Caco-2 (cell line): ENCODE data around the gene SNCA. TPM values are rescaled to one million over a fixed set of nuclear protein-coding genes. Genes with fewer than 3 reads are reported as not detected.

ENCODE experiments used
- BruUV-seq: library from RNA; stranded (reverse); fragments of 400-500 nt; replicated peaks from 2 replicates; lab custom pipeline; 2021; lab: Mats Ljungman, UMichigan
- CTCF ChIA-PET: fragments of 300-600 bp; sonication (Branson Sonifier 250); formaldehyde crosslinking; loops from one replicate; lab custom pipeline; 2022; ENCODE audit warnings: antibody characterized with exemption; lab: Charles Lee
- POLR2A ChIA-PET: fragments of 300-600 bp; sonication (Branson Sonifier 250); formaldehyde crosslinking; loops from one replicate; lab custom pipeline; 2022; ENCODE audit warnings: antibody characterized with exemption; lab: Charles Lee
- DNase-seq, 2 experiments: peaks; one replicate each; pipeline versions ENCODE4 v3.0.0 to v3.0.0-alpha.2; 2020 to 2022
- H3K27me3 ChIP-seq: replicated peaks from 2 replicates; pipeline ENCODE4 v1.6.0; 2011; ENCODE audit warnings: low read length; ENCODE audit not compliant: control insufficient read depth, insufficient read depth
- H3K36me3 ChIP-seq: 2 replicates; pipeline ENCODE4 v1.5.1; 2011; ENCODE audit warnings: low read length; ENCODE audit not compliant: control insufficient read depth, insufficient read depth
- H3K4me1 ChIP-seq: fragments of 250-450 bp; sonication (Bioruptor Pico); 2 replicates; pipeline ENCODE4 v1.5.1; 2020; ENCODE audit warnings: mild to moderate bottlenecking
- H3K4me3 ChIP-seq: 2 replicates; pipeline ENCODE4 v1.5.1; 2011; ENCODE audit warnings: low read depth, mild to moderate bottlenecking, control low read depth, low read length
- H3K9me3 ChIP-seq: fragments of 250-450 bp; sonication (Bioruptor Pico); 2 replicates; pipeline ENCODE4 v1.5.1; 2020; ENCODE audit warnings: mild to moderate bottlenecking, moderate library complexity
- H3K27ac Mint-ChIP-seq: one replicate; pipeline ENCODE4 v1.8.0; 2022; ENCODE audit warnings: mixed read lengths; ENCODE audit not compliant: unreplicated experiment
- H3K27me3 Mint-ChIP-seq: one replicate; pipeline ENCODE4 v1.8.0; 2022; ENCODE audit warnings: mixed read lengths; ENCODE audit not compliant: insufficient read depth, unreplicated experiment
- H3K36me3 Mint-ChIP-seq: one replicate; pipeline ENCODE4 v1.8.0; 2022; ENCODE audit warnings: mild to moderate bottlenecking, mixed read lengths; ENCODE audit not compliant: insufficient read depth, unreplicated experiment
- H3K4me1 Mint-ChIP-seq: one replicate; pipeline ENCODE4 v1.8.0; 2022; ENCODE audit warnings: low read depth, mixed read lengths; ENCODE audit not compliant: unreplicated experiment
- H3K4me3 Mint-ChIP-seq: one replicate; pipeline ENCODE4 v1.8.0; 2022; ENCODE audit warnings: mild to moderate bottlenecking, moderate library complexity, mixed read lengths; ENCODE audit not compliant: unreplicated experiment
- H3K9me3 Mint-ChIP-seq: one replicate; pipeline ENCODE4 v1.8.0; 2022; ENCODE audit warnings: mixed read lengths; ENCODE audit not compliant: unreplicated experiment
- intact Hi-C: fragments of 100-400 bp; cut with micrococcal nuclease; formaldehyde crosslinking; loops from one replicate; pipeline ENCODE4 v1.10.0; 2022; ENCODE audit not compliant: unreplicated experiment
- total RNA-seq: library from RNA; stranded (reverse); gene quantifications from 2 replicates; pipeline ENCODE4 v1.2.3, GENCODE V29; 2022
- TF ChIP-seq, protein P1 (sequence below), 2 experiments: fragments of 200-600 bp in 1 of 2; IDR thresholded peaks; 1 replicate in 1 of 2; 2 replicates in 1 of 2; pipeline versions ENCODE4 v1.5.1 to v1.8.0; 2011 to 2022; ENCODE audit warnings: antibody characterized with exemption in 1 of 2, control low read depth in 1 of 2, inconsistent platforms in 1 of 2, low read depth in 1 of 2, low read length in 1 of 2, mild to moderate bottlenecking in 1 of 2, moderate library complexity in 1 of 2; ENCODE audit not compliant: insufficient read depth in 1 of 2, severe bottlenecking in 1 of 2, unreplicated experiment in 1 of 2

The SNCA gene
- total RNA-seq, 1 experiment from 2014 or later, result 8.4 TPM

DNA sequence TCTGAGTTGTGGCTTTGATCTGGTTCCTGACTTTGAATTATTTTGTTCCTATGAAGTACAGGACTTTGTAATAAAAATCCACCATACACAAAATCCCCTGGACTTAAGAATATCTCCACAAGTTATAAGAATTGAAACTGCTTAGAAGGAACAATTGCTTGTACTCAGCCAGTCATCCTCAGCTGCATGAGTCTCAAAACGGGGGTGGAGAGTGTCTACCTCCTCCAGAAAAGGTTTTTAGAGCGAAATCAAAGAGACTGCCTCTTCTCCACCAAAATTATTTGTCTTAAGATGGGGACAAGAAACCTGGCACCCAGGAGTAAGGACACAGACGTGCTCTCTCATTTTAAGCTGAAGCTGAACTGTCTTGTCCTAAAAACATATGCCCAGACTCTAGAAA lies 74.7 kb downstream of the SNCA start:
- Mint-ChIP-seq H3K4me1 (no peaks in the 10 kb centered on the region), H3K4me3 (no peak overlapping the region), H3K27me3 (no peaks in the 10 kb centered on the region), H3K36me3 (no peaks in the 10 kb centered on the region), H3K27ac (no peak overlapping the region), H3K9me3 (no peaks in the 10 kb centered on the region)
- Histone ChIP-seq H3K27me3 (no peaks in the 10 kb centered on the region), H3K9me3 (no peaks in the 10 kb centered on the region), H3K4me1 (no peaks in the 10 kb centered on the region), H3K36me3 (no peaks in the 10 kb centered on the region), H3K4me3 (no peak overlapping the region)
- no peak for DNase-seq
- intact Hi-C loops, result no loop called here
- BruUV-seq, result no TSS peak
- ChIA-PET POLR2A (no interaction called here), CTCF (no interaction called here)
- TF ChIP-seq, protein P1, sequence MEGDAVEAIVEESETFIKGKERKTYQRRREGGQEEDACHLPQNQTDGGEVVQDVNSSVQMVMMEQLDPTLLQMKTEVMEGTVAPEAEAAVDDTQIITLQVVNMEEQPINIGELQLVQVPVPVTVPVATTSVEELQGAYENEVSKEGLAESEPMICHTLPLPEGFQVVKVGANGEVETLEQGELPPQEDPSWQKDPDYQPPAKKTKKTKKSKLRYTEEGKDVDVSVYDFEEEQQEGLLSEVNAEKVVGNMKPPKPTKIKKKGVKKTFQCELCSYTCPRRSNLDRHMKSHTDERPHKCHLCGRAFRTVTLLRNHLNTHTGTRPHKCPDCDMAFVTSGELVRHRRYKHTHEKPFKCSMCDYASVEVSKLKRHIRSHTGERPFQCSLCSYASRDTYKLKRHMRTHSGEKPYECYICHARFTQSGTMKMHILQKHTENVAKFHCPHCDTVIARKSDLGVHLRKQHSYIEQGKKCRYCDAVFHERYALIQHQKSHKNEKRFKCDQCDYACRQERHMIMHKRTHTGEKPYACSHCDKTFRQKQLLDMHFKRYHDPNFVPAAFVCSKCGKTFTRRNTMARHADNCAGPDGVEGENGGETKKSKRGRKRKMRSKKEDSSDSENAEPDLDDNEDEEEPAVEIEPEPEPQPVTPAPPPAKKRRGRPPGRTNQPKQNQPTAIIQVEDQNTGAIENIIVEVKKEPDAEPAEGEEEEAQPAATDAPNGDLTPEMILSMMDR (IDR thresholded peaks at IDR 0.05; ENCODE audit: insufficient read depth in 1 of 2, low read depth in 1 of 2, low read length in 1 of 2, severe bottlenecking in 1 of 2, unreplicated experiment in 1 of 2), result no peak

DNA sequence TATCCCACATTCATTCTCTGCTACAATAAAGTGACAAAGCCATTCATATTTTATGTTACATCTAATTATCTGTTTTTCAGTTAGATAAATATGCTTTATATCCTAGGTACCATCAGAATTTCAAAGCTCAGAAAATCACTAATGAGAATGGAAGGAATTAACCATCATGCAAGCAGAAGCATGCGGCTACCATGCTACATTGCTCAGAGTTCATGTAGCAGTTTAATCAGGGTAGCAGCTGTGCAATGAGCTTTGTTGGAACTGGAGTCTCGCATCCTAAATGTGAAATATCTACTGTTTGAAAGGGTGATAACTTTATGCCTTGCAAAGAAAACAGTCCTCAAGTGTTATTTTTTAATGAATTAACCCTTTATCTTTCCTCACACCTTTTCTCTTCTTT lies 77.5 kb downstream of the SNCA start:
- intact Hi-C loops, result loop anchor here (10.0 kb wide), 1 partner anchor 75 kb away; the partner anchor contains the start of gene SNCA
- no peaks in the 10 kb centered on the region for H3K27me3 Mint-ChIP-seq
- ChIA-PET CTCF (interaction anchor here (0.8 kb wide), 1 partner anchor 118 kb away, joined by 10 read pairs; no protein-coding TSS in a partner anchor), POLR2A (no interaction called here)
- no peaks in the 10 kb centered on the region for H3K36me3 ChIP-seq
- no peak overlapping the region for H3K4me3 Mint-ChIP-seq
- no peaks in the 10 kb centered on the region for H3K27me3 ChIP-seq
- no peaks in the 10 kb centered on the region for H3K4me1 Mint-ChIP-seq
- H3K9me3 Mint-ChIP-seq, result no peaks in the 10 kb centered on the region
- no peak overlapping the region for H3K27ac Mint-ChIP-seq
- H3K4me1 ChIP-seq, result no peaks in the 10 kb centered on the region
- no peak overlapping the region for H3K4me3 ChIP-seq
- H3K36me3 Mint-ChIP-seq, result no peaks in the 10 kb centered on the region
- no peak for DNase-seq
- H3K9me3 ChIP-seq, result no peaks in the 10 kb centered on the region
- no TSS peak for BruUV-seq
- TF ChIP-seq, protein P1 (IDR thresholded peaks at IDR 0.05; ENCODE audit: insufficient read depth in 1 of 2, low read depth in 1 of 2, low read length in 1 of 2, severe bottlenecking in 1 of 2, unreplicated experiment in 1 of 2), result no peak

DNA sequence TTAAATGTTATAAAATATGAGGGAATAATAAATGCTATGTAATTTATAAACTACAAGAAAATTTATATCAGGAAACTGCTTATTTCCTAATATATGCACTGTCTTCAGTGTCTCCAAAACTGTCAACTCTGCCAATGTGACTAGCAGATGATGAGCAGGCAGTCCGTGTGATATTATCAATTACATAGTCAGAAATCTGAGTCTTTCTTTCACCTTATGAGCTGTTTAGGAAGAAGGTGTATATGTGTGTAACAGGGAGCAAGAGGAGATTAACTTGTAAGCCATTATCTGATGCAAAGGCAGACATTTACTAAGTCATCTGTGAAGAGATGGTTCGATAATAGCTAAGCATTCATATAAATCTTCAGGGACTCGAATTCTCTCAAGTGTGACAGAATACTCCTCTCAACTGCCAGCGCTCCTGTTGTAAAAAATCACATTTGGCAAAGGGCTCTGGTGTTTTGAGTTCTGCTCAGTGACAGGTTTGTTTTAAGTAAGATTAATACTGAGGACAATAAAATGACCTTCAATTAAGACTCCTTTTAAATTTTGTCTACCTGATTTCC lies 79.7 kb downstream of the SNCA start:
- TF ChIP-seq, protein P1 (IDR thresholded peaks at IDR 0.05; ENCODE audit: insufficient read depth in 1 of 2, low read depth in 1 of 2, low read length in 1 of 2, severe bottlenecking in 1 of 2, unreplicated experiment in 1 of 2), result no peak
- no peak for DNase-seq
- intact Hi-C loops, result loop anchor here (10.0 kb wide), 1 partner anchor 78 kb away; the partner anchor contains the start of gene SNCA
- Histone ChIP-seq H3K4me3 (no peak overlapping the region), H3K27me3 (no peaks in the 10 kb centered on the region), H3K36me3 (no peaks in the 10 kb centered on the region), H3K4me1 (peaks cover 11% of the 10 kb centered on the region), H3K9me3 (no peaks in the 10 kb centered on the region)
- no peaks in the 10 kb centered on the region for H3K36me3 Mint-ChIP-seq
- no TSS peak for BruUV-seq
- no peaks in the 10 kb centered on the region for H3K27me3 Mint-ChIP-seq
- no peaks in the 10 kb centered on the region for H3K9me3 Mint-ChIP-seq
- peaks cover 15% of the 10 kb centered on the region for H3K4me1 Mint-ChIP-seq
- ChIA-PET CTCF (no interaction called here), POLR2A (no interaction called here)
- H3K4me3 Mint-ChIP-seq, result no peak overlapping the region
- H3K27ac Mint-ChIP-seq, result no peak overlapping the region
